Mesodermal cell (in vitro differentiated cells): Measurements from ENCODE around the gene RYR2.
"Not testable (repeated sequence)": the region's sequence is repeated elsewhere in the genome, so short reads cannot be mapped to it uniquely, and the experiment has no call there.

Experiments used
- H3K27ac ChIP-seq: 2 replicates; pipeline ENCODE4 v1.7.0; 2013; ENCODE audit warnings: mild to moderate bottlenecking, low read depth, low read length, moderate library complexity; ENCODE audit not compliant: severe bottlenecking
- H3K36me3 ChIP-seq: 2 replicates; pipeline ENCODE4 v1.7.1; 2013; ENCODE audit warnings: mild to moderate bottlenecking, low read length, moderate library complexity; ENCODE audit not compliant: control insufficient read depth, insufficient read depth
- H3K4me1 ChIP-seq: one replicate; pipeline ENCODE4 v1.7.1; 2013; ENCODE audit warnings: mild to moderate bottlenecking, low read length; ENCODE audit not compliant: insufficient read depth, control insufficient read depth, poor library complexity, severe bottlenecking
- H3K4me3 ChIP-seq: 2 replicates; pipeline ENCODE4 v1.7.0; 2013; ENCODE audit warnings: low read length, control low read depth, mild to moderate bottlenecking; ENCODE audit not compliant: insufficient read depth, poor library complexity, severe bottlenecking; ENCODE audit errors: extremely low read depth
- H3K9me3 ChIP-seq: 2 replicates; pipeline ENCODE4 v1.7.1; 2013; ENCODE audit warnings: mild to moderate bottlenecking, low read length, moderate library complexity; ENCODE audit not compliant: control insufficient read depth
- WGBS, 2 experiments: methylation state at CpG; one replicate each; pipeline ENCODE4 v1.1.5; 2013; ENCODE audit warnings: missing lambda C conversion rate in 2 of 2; ENCODE audit not compliant: insufficient coverage in 2 of 2; 5-methylcytosine and 5-hydroxymethylcytosine counted together

The RYR2 gene

DNA sequence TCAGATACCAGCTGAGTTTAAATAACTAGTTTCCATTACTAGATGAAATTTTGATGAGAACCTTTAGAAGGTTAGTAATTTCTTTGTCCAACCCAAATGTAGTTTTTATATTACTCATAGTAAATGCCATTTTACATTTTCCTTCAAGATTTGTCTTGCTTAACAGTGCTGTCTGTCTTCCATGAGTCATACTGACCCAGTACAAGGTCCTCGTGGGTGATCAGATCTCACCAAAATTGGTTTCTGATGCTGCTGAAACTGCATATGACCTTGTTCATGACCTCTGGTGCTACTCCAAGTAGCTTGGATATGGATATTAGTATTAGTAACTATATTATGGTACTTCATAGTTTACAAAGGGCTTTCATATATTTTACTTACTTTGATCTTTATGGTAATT lies 207.1 kb downstream of the RYR2 start:
- WGBS, 2 experiments = 75% methylated on average over 1 of the region's 1 CpG; no CpG with 5 or more reads in 1 of the 2 experiments
- Histone ChIP-seq H3K9me3 (no peaks in the 10 kb centered on the region), H3K27ac (no peak overlapping the region), H3K36me3 (no peaks in the 10 kb centered on the region), H3K4me3 (no peak overlapping the region), H3K4me1 (no peaks in the 10 kb centered on the region)

DNA sequence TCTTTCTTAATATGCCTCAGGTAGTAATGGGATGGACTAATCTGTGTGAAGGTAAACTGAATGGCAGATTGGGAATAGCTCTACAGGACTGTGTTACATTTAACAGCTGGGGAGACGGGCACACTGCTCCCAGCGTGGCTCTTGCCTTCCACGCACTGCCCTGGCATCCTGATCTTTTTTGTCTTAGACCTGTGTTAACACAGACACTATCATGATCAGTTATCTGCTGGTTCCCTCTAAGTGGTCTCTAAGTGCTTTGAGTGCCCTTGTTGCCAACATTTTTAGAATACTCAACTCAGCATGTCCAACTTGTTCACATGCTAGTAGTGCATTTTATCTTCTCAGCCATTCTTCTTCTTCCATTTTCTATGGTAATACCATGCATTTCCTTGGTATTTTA lies 208.1 kb downstream of the RYR2 start:
- Histone ChIP-seq H3K27ac (no peak overlapping the region), H3K4me1 (no peaks in the 10 kb centered on the region), H3K4me3 (no peak overlapping the region), H3K9me3 (no peaks in the 10 kb centered on the region), H3K36me3 (no peaks in the 10 kb centered on the region)
- WGBS, 2 experiments = 93% methylated on average over 3 of the region's 3 CpGs

GRCh38 chr1:237255071-237255470 lies 213.1 kb downstream of the RYR2 start:
- Histone ChIP-seq H3K4me3 (no peak overlapping the region), H3K36me3 (no peaks in the 10 kb centered on the region), H3K4me1 (no peaks in the 10 kb centered on the region), H3K27ac (no peak overlapping the region), H3K9me3 (no peaks in the 10 kb centered on the region)
- WGBS, 2 experiments = 83% methylated on average over 1 of the region's 1 CpG; no CpG with 5 or more reads in 1 of the 2 experiments

DNA sequence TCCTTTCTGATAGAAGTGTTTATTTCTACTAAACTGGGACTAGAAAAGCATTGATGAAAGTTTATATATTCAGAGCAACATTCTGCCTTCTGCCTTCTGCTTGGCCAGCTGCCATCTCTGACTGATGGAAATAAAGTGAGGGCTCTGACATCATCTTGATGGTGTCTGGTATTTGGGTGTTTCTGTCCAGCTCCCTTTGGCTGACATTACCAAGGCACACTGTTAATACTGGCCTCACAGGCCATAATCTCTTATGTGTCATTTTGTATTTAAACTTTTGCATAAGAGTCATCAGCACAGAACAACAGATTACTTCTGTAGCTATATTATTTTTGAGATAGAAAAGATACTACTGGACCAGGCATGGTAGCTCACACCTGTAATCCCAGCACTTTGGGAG lies 216.9 kb downstream of the RYR2 start:
- H3K4me1 ChIP-seq = no peaks in the 10 kb centered on the region
- no peak overlapping the region for H3K4me3 ChIP-seq
- H3K36me3 ChIP-seq = no peaks in the 10 kb centered on the region
- H3K27ac ChIP-seq = no peak overlapping the region
- H3K9me3 ChIP-seq = no peaks in the 10 kb centered on the region

GRCh38 chr1:237261198-237261597 lies 219.2 kb downstream of the RYR2 start:
- H3K27ac ChIP-seq = no peak overlapping the region
- no peaks in the 10 kb centered on the region for H3K9me3 ChIP-seq
- H3K36me3 ChIP-seq = no peaks in the 10 kb centered on the region
- 89% methylated on average over 3 of the region's 4 CpGs; no CpG with 5 or more reads in 1 of the 2 experiments for WGBS, 2 experiments
- no peaks in the 10 kb centered on the region for H3K4me1 ChIP-seq
- no peak overlapping the region for H3K4me3 ChIP-seq

GRCh38 chr1:237267743-237268142 lies 225.8 kb downstream of the RYR2 start:
- 90% methylated on average over 2 of the region's 2 CpGs; no CpG with 5 or more reads in 1 of the 2 experiments for WGBS, 2 experiments

DNA sequence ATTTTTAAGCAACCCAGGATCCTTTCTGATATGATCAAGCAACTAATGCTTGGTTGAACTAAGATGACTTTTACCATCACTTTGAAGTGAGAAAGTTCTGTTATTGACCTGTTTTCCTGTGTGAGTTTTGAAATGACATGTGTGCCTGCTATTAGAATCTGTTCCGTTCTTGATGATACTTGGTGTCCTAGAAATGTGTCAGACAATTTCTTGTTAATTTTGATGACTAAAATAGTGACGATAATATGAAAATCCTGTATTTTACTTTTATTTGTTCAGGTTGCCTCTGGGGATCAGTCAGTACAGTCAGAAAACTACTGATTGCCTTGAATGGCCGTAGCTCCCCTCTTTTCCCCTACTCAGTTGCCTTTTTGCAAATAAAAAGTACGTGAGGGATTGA lies 228.0 kb downstream of the RYR2 start:
- Histone ChIP-seq H3K4me3 (no peak overlapping the region), H3K9me3 (no peaks in the 10 kb centered on the region), H3K36me3 (no peaks in the 10 kb centered on the region), H3K27ac (no peak overlapping the region), H3K4me1 (no peaks in the 10 kb centered on the region)
- WGBS, 2 experiments = 100% methylated on average over 1 to 2 of the region's 4 CpGs

More at GRCh38 chr1:237267743-237268142, 225.8 kb downstream of the RYR2 start:
- H3K4me1 ChIP-seq = no peaks in the 10 kb centered on the region
- H3K36me3 ChIP-seq = no peaks in the 10 kb centered on the region
- no peaks in the 10 kb centered on the region for H3K9me3 ChIP-seq
- H3K4me3 ChIP-seq = no peak overlapping the region
- H3K27ac ChIP-seq = no peak overlapping the region

DNA sequence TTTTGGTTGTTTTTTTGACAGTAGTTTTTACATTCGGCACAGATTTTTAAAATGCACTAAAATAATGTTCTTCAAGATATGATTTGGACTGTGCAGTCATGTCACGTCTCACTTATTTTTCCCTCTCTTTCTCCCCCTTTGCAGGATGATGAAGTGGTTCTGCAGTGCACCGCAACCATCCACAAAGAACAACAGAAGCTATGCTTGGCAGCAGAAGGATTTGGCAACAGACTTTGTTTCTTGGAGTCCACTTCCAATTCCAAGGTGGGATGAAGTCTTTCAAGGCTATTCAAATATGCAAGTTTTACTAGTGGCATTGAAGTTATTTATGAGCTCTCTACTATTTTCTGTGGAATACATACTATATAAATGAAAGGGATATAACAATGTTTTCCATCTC lies 228.4 kb downstream of the RYR2 start:
- no peak overlapping the region for H3K27ac ChIP-seq
- H3K36me3 ChIP-seq = no peaks in the 10 kb centered on the region
- H3K4me3 ChIP-seq = no peak overlapping the region
- H3K4me1 ChIP-seq = no peaks in the 10 kb centered on the region
- WGBS, 2 experiments = 100% methylated on average over 2 of the region's 3 CpGs; no CpG with 5 or more reads in 1 of the 2 experiments
- H3K9me3 ChIP-seq = no peaks in the 10 kb centered on the region

- H3K36me3 ChIP-seq, H3K27ac ChIP-seq, H3K4me3 ChIP-seq, H3K9me3 ChIP-seq, H3K4me1 ChIP-seq: not testable (repeated sequence)
- WGBS, 2 experiments = no CpG with 5 or more reads among the region's 3 CpGs
Observed at GRCh38 chr1:237277994-237278393, 236.0 kb downstream of the RYR2 start.

GRCh38 chr1:237279629-237280028 lies 237.6 kb downstream of the RYR2 start:
- Histone ChIP-seq H3K4me3 (no peak overlapping the region), H3K36me3 (no peaks in the 10 kb centered on the region), H3K9me3 (no peaks in the 10 kb centered on the region), H3K27ac (no peak overlapping the region), H3K4me1 (no peaks in the 10 kb centered on the region)
- WGBS, 2 experiments = no CpG with 5 or more reads among the region's 1 CpG

DNA sequence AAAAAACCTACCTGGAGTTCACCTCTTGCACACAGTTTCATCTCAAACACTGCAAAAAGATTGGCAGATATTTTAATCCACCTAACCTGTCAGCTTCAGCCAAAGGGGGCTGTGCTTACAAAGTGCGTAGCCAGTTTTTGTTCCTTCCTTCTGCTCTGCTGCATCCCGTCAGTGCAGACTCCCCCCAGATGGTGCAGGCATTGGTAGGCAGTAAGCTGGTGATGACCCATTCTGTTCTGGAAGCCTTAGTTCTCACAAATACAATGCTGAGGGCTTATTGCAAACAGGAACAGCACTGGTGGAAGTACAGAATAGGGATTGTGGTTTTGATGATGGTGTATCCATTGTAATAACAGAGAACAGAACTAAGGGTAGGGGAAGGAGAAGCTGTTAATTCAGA lies 239.5 kb downstream of the RYR2 start:
- Histone ChIP-seq H3K4me3 (no peak overlapping the region), H3K36me3 (no peaks in the 10 kb centered on the region), H3K27ac (no peak overlapping the region), H3K9me3 (no peaks in the 10 kb centered on the region), H3K4me1 (no peaks in the 10 kb centered on the region)
- 80% methylated on average over 1 of the region's 2 CpGs; no CpG with 5 or more reads in 1 of the 2 experiments for WGBS, 2 experiments
